GM12875 (cell line): ENCODE data around the gene EDIL3.

Source experiments
- H3K4me3 ChIP-seq: one replicate; pipeline ENCODE4 v1.5.1; 2011; ENCODE audit warnings: low read depth, low read length, control low read depth
- TF ChIP-seq, protein P1 (sequence below): IDR thresholded peaks from 2 replicates; pipeline ENCODE4 v1.5.1; 2011; ENCODE audit warnings: low read depth, mild to moderate bottlenecking, control low read depth, inconsistent platforms, low read length, moderate library complexity, borderline replicate concordance; ENCODE audit not compliant: insufficient read depth

Gene EDIL3

DNA sequence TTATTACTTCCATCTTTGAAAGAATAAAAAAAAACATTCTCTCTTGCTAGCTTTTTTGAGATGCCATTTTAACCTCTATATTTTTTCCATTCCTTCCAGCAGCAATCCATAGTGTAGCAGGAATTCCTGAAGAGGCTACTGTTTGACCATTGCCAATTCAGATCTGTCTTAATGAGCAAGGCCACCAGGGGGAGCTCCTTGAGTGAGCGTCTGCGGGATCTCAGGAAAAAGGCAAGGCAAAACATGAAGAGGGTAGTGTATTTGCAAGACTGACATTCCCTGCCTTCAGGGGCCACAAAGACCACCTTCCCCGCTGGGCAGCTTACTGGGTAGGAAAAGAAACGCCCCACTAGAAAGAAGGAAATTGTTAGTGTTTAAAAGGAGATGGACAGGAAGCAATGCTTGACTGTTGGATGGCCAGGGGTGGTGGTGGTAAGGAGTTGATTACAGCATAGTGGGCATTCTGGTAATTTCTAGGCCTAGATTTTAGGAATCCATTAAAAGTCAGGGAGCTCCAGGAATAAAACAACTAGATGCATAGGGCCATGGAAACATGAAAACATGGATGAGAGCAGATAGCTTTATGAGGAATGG is 457.4 kb downstream of the EDIL3 start:
- H3K4me3 ChIP-seq = no peak overlapping the region

DNA sequence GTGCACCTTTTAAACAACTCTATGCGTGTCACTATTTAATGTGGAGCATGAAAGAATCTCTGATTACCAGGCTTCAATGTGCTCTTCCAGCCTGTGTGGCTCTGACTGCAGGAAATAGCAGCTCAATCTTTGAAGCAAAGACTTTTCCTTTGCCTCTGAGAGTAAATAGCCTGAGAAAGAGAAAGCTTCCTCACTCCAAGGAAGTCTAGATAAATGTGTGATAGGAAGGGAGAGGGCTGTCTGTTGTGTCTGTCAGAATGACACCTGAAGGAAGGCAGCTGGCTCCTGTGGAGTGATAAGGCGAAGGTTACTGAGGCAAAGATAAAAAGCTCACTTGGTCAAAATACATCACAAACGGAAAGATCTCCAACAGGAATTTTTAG is 458.7 kb downstream of the EDIL3 start:
- TF ChIP-seq, protein P1, sequence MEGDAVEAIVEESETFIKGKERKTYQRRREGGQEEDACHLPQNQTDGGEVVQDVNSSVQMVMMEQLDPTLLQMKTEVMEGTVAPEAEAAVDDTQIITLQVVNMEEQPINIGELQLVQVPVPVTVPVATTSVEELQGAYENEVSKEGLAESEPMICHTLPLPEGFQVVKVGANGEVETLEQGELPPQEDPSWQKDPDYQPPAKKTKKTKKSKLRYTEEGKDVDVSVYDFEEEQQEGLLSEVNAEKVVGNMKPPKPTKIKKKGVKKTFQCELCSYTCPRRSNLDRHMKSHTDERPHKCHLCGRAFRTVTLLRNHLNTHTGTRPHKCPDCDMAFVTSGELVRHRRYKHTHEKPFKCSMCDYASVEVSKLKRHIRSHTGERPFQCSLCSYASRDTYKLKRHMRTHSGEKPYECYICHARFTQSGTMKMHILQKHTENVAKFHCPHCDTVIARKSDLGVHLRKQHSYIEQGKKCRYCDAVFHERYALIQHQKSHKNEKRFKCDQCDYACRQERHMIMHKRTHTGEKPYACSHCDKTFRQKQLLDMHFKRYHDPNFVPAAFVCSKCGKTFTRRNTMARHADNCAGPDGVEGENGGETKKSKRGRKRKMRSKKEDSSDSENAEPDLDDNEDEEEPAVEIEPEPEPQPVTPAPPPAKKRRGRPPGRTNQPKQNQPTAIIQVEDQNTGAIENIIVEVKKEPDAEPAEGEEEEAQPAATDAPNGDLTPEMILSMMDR = no peak
- no peak overlapping the region for H3K4me3 ChIP-seq

More for the DNA sequence above, 457.4 kb downstream of the EDIL3 start:
- TF ChIP-seq, protein P1 = peak; percentile 77

DNA sequence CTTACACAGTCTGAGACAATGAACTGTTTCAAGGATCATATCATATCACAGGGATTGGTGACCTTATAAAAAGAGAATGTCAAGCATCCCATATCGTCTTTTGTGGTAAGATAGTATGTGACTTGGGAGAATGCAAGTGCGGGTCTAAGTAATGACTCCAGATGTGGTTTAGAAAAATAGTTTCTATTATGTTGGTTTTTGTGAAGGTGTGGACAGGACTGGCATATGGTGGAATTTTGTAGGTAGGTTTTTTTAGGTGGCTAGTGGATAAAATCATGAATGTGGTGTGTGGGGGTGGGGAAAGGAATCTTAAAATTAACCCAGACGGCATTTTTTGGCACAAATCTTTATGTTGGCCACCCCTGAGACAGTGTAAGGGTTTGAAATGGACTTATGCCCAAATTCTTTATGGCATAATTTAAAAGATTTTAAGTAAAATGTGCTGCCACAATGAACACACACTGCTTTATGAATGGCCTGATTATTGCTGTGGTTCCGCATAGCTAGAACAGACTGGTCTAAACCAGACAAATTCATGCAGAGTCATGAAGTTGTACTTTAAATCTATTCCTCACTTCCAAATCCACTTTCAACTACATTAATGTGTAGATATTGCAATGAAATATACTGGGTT is 459.2 kb downstream of the EDIL3 start:
- no peak overlapping the region for H3K4me3 ChIP-seq
- TF ChIP-seq, protein P1 = no peak

DNA sequence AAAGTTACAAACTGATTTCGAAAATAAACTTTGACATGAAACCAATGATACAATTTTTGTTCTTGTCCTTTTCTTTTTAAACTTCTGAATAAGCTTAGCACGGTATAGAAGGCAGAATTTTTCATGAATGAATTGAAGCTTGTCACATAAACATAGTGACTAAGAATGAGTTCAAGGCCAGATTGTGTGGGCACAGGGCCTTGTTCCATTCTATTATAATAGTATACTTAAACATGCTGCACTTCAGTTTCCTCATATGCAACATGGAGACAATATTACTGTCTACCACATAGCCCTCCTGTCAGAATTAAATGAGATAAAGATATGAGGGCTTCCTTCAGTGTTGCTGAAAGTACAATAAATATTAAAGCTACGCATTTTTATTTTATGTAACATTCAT is 459.8 kb downstream of the EDIL3 start:
- TF ChIP-seq, protein P1 = no peak
- H3K4me3 ChIP-seq = no peak overlapping the region

DNA sequence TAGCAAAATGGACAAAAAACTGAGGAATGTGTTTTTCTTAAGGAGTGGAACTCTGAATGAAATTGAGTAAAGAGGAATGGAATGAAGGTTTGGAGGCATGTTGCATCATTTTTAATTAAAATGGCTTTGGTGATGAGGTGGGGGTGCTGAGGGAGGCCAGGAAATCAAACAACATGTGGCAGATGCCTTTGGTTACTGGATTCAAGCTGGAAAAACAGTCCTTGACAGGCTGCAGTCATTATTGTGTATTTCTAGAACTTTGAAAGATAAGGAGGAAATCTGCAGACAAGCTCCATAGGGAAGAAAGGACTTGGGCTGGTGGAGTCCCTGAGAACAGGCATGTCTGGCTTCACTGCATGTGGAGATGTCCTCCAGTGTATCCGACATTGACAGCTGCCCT is 460.5 kb downstream of the EDIL3 start:
- TF ChIP-seq, protein P1 = no peak
- no peak overlapping the region for H3K4me3 ChIP-seq

DNA sequence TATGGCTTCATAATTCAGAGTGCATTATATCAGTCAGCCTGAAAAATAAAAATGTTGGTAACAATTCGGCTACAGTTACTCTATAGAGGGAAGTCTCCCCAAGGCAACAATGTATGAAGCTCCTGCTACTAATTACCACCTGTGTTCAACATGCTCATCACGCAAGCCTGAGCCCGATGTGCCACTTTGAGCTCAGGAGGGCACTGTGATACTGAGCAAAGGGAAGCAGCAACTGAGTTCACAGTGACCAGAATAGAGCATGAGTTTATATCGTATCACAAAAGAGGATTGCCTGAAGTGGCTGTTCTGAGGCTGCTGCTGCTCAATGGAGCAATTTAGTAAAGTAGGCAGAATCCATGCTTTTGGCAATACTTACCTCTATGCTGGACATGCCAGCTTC is 462.0 kb downstream of the EDIL3 start:
- TF ChIP-seq, protein P1 = no peak
- no peak overlapping the region for H3K4me3 ChIP-seq

DNA sequence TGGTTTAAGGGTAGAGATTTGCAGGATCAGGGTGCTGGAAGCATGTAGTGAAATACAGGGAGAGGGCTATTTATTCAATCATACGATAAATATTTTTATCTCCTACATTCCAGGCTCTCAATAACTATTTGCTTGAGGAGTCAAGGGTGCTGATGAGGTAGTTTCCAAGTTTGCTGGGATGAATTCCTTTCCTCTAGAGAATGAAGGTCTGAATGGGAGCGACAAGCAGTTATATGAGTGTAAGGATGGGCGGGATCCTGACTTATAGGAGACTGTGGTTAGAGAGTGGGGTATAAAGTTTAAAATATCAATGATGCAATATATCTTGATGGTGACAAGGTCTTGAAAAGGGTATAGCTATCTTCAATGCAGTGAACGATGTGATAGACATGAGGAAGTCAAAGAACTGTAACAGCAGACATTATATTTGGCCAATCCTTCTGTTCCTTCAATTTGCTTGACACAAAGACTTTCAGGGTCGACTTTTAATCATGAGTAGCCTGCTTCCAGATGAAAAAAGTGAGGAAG is 462.9 kb downstream of the EDIL3 start:
- TF ChIP-seq, protein P1 = no peak
- no peak overlapping the region for H3K4me3 ChIP-seq
